AG04450 (cell line): ENCODE data around the gene PIBF1. TPM values are rescaled to one million over a fixed set of nuclear protein-coding genes. Genes with fewer than 3 reads are reported as not detected.
A peak's percentile ranks its signal among the peaks of the same experiment; 100 is the strongest.
"Not testable (repeated sequence)": the region's sequence is repeated elsewhere in the genome, so short reads cannot be mapped to it uniquely, and the experiment has no call there.

ENCODE experiments used
- CTCF ChIA-PET: fragments of 300-600, 350-600 bp; formaldehyde crosslinking; extraction: SDS; loops from one replicate; lab custom pipeline; 2022; ENCODE audit warnings: antibody characterized with exemption, inconsistent platforms; lab: Charles Lee
- POLR2A ChIA-PET: fragments of 350-600 bp; formaldehyde crosslinking; extraction: SDS; loops from one replicate; lab custom pipeline; 2021; ENCODE audit warnings: antibody characterized with exemption, inconsistent platforms; lab: Yijun Ruan, JAX
- DNase-seq: peaks from one replicate; pipeline ENCODE4 v3.0.0-alpha.2; 2011; ENCODE audit warnings: low read depth, low spot score
- H3K27ac ChIP-seq: one replicate; pipeline ENCODE4 v1.5.1; 2012; ENCODE audit warnings: low read depth, low read length, control low read depth
- H3K27me3 ChIP-seq: one replicate; pipeline ENCODE4 v1.6.0; 2012; ENCODE audit warnings: low read length; ENCODE audit not compliant: control insufficient read depth, insufficient read depth
- H3K4me3 ChIP-seq: 2 replicates; pipeline ENCODE4 v1.5.1; 2011; ENCODE audit warnings: mild to moderate bottlenecking, low read depth, low read length, control low read depth
- H3K9me3 ChIP-seq: 2 replicates; pipeline ENCODE4 v1.5.1; 2012; ENCODE audit warnings: low read length; ENCODE audit not compliant: control insufficient read depth, insufficient read depth
- polyA plus RNA-seq: library from polyadenylated mRNA; depleted of rRNA; stranded (reverse); fragments of >200 nt; gene quantifications from 2 replicates; pipeline ENCODE4 v1.2.3, GENCODE V29; 2011
- TF ChIP-seq, protein P1 (sequence below): IDR thresholded peaks from 2 replicates; pipeline ENCODE4 v1.5.1; 2011; ENCODE audit warnings: low read depth, low read length, control low read depth, inconsistent platforms

Gene PIBF1
- polyA plus RNA-seq, 1 experiment = 11.9 TPM

DNA sequence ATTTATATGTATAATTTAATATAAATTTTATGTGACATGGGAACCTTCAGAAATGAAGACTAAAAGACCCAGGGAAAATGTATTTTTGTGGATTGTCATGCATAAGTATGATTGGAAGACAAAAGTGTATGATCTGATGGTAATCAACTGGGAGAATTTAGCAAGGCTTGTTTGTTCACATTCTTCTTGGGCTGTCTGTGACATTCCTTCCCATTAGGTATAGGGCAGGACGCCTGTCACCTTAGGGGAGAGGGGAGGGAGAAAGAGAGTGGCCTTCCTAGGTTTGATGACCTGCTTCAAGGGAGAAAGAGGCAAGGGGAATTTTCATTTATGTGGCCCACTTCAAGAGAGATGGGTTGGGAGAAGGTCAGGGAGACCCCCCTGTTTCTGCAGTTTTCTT is 22.4 kb downstream of the PIBF1 start:
- H3K9me3 ChIP-seq = no peaks in the 10 kb centered on the region
- no peak overlapping the region for H3K4me3 ChIP-seq
- ChIA-PET POLR2A (no interaction called here), CTCF (no interaction called here)
- TF ChIP-seq, protein P1, sequence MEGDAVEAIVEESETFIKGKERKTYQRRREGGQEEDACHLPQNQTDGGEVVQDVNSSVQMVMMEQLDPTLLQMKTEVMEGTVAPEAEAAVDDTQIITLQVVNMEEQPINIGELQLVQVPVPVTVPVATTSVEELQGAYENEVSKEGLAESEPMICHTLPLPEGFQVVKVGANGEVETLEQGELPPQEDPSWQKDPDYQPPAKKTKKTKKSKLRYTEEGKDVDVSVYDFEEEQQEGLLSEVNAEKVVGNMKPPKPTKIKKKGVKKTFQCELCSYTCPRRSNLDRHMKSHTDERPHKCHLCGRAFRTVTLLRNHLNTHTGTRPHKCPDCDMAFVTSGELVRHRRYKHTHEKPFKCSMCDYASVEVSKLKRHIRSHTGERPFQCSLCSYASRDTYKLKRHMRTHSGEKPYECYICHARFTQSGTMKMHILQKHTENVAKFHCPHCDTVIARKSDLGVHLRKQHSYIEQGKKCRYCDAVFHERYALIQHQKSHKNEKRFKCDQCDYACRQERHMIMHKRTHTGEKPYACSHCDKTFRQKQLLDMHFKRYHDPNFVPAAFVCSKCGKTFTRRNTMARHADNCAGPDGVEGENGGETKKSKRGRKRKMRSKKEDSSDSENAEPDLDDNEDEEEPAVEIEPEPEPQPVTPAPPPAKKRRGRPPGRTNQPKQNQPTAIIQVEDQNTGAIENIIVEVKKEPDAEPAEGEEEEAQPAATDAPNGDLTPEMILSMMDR = no peak
- H3K27ac ChIP-seq = no peak overlapping the region
- H3K27me3 ChIP-seq = no peaks in the 10 kb centered on the region
- no peak for DNase-seq

DNA sequence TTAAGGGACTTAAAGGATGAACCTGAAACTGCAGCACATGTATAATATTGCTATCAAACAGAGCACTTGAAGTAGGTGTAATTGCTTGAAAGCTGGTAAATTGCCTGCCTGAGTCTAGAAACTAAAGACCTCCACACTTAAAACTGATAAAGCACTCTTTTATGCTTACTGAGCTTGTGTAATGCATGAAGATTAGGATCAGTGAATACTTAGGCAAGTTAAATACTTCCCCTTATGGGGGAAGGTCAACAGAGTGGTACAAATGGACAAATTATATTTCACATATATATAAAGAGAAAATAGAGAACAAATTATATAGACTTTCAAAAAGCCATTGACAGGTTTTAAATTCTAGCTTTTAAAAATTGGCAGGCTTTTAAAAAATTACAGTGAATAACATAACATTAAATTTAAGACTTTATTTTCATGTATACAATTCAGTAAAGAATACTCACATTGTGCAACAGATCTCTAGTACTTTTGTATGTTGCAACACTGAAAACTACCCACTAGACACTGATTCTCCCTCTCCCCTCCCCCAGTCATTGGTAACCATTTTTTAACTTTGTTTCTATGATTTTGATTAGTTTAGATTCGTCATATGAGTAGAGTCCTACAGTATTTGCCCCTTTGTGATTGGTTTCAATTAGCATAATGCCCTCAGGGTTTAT is 23.9 kb downstream of the PIBF1 start:
- TF ChIP-seq, protein P1 = no peak
- Histone ChIP-seq H3K9me3 (no peaks in the 10 kb centered on the region), H3K4me3 (no peak overlapping the region), H3K27me3 (no peaks in the 10 kb centered on the region), H3K27ac (no peak overlapping the region)
- no peak for DNase-seq
- POLR2A ChIA-PET = no interaction called here
- CTCF ChIA-PET = no interaction called here

DNA sequence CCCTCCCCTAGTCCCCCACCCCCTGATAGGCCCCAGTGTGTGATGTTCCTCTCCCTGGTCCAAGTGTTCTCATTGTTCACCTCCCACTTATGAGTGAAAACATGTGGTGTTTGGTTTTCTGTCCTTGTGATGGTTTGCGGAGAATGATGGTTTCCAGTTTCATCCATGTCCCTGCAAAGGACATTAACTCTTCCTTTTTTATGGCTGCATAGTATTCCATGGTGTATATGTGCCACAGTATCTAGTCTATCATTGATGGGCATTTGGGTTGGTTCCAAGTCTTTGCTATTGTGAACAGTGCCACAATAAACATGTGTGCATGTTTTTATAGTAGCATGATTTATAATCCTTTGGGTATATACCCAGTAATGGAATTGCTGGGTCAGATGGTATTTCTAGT is 24.6 kb downstream of the PIBF1 start:
- H3K9me3 ChIP-seq, DNase-seq, H3K27me3 ChIP-seq, CTCF ChIA-PET, H3K4me3 ChIP-seq, POLR2A ChIA-PET, H3K27ac ChIP-seq: not testable (repeated sequence)

DNA sequence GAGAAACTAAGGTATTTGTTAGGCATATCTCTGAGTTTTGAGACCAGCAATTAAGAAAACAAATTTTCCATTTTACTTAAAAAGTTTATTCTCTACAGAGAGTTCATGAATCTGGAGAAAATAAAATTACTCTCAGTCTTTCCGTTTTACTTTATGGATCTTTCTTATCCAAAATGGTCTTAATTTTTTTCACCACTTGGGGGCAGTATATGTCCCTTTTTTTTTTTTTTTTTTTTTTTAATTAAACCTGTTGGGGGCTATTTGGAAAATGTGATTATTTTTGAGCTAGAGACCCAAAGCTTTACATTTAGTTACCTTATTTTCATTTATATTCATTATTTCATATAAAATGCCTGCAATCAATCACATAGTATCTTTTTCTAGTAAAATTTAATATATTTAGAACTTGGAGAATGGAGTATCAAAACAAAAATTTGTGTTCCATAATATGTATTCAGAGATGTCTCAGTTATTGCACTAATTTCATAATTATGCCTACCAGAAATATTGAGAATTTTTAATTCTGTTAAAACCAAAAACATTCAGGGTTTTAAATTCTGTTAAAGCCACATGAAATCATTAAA is 27.1 kb downstream of the PIBF1 start:
- POLR2A ChIA-PET = no interaction called here
- DNase-seq = no peak
- Histone ChIP-seq H3K27me3 (no peaks in the 10 kb centered on the region), H3K9me3 (no peaks in the 10 kb centered on the region), H3K4me3 (no peak overlapping the region), H3K27ac (no peak overlapping the region)
- CTCF ChIA-PET = interaction anchor here (0.6 to 2.4 kb wide), 46 partner anchors 9 to 1923 kb away, joined by 3 to 54 read pairs (median 5); no protein-coding TSS in a partner anchor
- TF ChIP-seq, protein P1 = peak; percentile 53

DNA sequence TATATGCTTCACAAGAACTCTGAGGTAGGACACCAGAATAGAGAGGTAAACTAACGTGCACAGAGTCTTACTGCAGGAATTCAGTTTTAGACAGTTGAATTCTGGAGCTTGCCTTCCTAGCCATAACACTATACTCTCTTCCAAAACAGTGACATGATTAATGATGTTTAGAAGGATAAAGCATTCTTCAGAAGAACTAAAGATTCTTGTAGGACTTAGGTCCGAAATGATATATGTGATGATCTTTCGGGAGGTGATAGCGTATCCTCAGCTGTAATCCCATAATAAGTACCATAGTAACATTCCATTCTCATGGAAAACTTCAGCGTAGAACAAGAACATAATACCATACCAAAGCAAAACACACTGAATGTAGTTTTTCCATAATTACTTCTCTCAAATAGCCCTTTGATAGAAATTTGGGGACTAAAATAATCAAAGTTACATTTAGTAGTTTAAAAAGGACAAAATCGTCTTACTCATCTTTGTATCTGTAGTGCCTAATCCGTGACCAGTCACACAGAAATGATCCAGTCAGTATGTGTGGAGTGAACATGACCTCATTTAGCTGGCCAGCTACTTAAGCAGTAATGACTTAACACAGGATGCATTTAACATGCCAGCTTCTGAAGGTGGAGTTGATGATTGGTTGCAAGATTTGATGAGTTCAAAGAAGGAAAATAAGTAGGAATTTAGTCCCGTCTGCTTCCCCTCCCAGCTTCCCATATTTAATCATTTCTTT is 38.4 kb downstream of the PIBF1 start:
- Histone ChIP-seq H3K4me3 (no peak overlapping the region), H3K27ac (no peak overlapping the region), H3K9me3 (no peaks in the 10 kb centered on the region), H3K27me3 (no peaks in the 10 kb centered on the region)
- TF ChIP-seq, protein P1 = no peak
- ChIA-PET POLR2A (no interaction called here), CTCF (interaction anchor here (4.6 kb wide), 1 partner anchor 12 kb away, joined by 54 read pairs; no protein-coding TSS in a partner anchor)
- DNase-seq = peak; percentile 4
